Fibroblast of mammary gland (primary cell): ENCODE data around the gene IQCM.

Experiments
- DNase-seq: peaks from one replicate; pipeline ENCODE4 v3.0.0-alpha.2; 2010; ENCODE audit warnings: low read depth
- H3K4me3 ChIP-seq: 2 replicates; pipeline ENCODE4 v1.5.1; 2011; ENCODE audit warnings: low read depth, mild to moderate bottlenecking, low read length, moderate library complexity; ENCODE audit not compliant: control insufficient read depth
- TF ChIP-seq, protein P1 (sequence below): conservative IDR thresholded peaks from 2 replicates; pipeline ENCODE4 v1.5.1; 2011; ENCODE audit warnings: low read depth, low read length, inconsistent platforms; ENCODE audit not compliant: control insufficient read depth, insufficient read depth

IQCM gene

DNA sequence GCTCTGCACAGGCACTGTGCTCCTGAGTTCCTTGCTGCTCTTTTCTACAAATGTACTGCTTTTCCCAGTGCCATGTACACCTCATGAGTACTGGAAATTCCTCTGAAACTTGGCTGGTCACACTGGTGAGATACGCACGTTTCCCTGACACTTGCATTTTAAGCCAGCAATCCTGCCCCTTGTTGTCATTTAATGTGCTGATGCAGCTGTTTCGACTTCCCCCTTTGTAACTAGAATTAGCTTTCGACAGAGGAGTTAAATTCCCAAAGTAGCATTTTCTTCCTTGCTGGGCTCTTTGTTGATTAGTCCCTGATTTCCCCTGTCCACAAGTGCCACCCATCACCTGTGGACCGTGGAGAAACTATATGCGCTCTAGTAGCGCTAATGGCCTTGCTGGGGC, 77.5 kb downstream of the IQCM start:
- H3K4me3 ChIP-seq, result no peak overlapping the region

DNA sequence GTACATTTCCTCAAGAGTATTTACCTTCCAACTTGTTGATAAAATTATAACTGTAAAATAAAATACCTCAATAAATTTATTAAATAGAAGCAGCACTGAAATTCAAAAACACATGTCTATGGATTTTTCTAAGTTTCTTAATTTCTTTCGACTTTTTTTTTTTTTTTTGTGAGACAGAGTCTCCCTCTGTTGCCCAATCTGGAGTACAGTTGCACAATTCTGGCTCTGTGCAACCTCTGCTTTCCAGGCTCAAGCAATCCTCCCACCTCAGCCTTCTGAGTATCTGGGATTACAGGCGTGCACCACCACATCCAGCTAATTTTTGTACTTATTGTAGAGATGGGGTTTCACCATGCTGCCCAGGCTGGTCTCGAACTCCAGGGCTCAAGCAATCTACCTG, 79.8 kb downstream of the IQCM start:
- DNase-seq, result peak; percentile 55

More for the DNA sequence above, 77.5 kb downstream of the IQCM start:
- TF ChIP-seq, protein P1, sequence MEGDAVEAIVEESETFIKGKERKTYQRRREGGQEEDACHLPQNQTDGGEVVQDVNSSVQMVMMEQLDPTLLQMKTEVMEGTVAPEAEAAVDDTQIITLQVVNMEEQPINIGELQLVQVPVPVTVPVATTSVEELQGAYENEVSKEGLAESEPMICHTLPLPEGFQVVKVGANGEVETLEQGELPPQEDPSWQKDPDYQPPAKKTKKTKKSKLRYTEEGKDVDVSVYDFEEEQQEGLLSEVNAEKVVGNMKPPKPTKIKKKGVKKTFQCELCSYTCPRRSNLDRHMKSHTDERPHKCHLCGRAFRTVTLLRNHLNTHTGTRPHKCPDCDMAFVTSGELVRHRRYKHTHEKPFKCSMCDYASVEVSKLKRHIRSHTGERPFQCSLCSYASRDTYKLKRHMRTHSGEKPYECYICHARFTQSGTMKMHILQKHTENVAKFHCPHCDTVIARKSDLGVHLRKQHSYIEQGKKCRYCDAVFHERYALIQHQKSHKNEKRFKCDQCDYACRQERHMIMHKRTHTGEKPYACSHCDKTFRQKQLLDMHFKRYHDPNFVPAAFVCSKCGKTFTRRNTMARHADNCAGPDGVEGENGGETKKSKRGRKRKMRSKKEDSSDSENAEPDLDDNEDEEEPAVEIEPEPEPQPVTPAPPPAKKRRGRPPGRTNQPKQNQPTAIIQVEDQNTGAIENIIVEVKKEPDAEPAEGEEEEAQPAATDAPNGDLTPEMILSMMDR, result no peak
- DNase-seq, result no peak

DNA sequence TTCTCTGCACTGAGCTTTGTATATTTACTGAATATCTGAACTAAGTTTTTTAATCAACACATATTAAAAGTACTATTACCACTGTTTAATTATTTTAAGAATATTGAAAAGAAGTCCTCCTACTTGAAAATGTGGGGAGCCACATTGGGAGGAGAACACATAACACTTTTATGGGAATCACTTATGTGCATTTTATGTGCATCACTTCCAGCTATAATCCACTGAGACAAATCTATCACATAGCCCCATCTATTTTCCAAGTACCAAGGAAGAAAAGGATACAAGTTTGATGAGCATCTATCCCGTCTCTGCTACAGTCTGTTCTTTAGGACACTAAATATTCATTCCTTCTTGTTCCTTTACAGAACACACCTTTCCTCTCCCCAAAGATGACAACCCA, 87.2 kb downstream of the IQCM start:
- H3K4me3 ChIP-seq, result no peak overlapping the region
- no peak for DNase-seq
- TF ChIP-seq, protein P1, result no peak

More for the DNA sequence above, 79.8 kb downstream of the IQCM start:
- TF ChIP-seq, protein P1, result peak; percentile 6
- no peak overlapping the region for H3K4me3 ChIP-seq

DNA sequence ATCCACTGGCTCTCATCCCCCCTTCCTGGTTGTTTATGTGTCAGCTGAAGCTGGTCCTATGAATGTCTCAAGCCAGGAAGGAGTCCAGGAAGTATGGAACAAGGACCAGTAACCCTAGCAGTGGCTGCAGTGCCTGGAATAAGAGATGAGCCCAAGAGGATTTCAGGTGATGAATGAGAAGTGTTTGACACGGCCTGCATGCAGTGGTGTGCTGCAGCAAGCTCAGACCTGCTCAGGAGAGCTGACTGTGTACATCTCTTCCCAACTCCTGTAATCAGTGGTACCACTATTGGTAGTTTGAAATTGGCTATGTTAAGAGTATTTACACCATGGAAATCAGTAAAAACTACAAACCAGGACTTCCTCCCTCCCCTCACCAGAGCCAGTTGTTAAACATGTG, 88.0 kb downstream of the IQCM start:
- TF ChIP-seq, protein P1, result no peak

DNA sequence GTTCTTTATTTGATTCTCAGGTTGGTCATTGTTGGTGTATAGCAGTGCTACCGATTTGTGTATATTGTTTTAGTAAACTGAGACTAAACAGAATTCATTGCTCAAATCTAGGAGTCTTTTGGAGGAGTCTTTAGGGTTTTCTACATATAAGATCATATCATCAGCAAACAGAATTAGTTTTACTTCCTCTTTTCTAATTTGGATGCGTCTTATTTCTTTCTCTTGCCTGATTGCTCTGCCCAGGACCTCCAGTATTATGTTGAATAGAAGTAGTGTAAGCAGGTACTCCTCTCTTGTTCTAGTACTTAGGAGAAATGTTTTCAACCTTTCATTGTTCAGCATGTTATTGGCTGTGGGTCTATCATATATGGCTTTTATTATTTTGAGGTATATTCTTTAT, 92.6 kb downstream of the IQCM start:
- no peak for DNase-seq
- no peak overlapping the region for H3K4me3 ChIP-seq
- TF ChIP-seq, protein P1, result no peak

More for the DNA sequence above, 88.0 kb downstream of the IQCM start:
- no peak for DNase-seq
- no peak overlapping the region for H3K4me3 ChIP-seq

DNA sequence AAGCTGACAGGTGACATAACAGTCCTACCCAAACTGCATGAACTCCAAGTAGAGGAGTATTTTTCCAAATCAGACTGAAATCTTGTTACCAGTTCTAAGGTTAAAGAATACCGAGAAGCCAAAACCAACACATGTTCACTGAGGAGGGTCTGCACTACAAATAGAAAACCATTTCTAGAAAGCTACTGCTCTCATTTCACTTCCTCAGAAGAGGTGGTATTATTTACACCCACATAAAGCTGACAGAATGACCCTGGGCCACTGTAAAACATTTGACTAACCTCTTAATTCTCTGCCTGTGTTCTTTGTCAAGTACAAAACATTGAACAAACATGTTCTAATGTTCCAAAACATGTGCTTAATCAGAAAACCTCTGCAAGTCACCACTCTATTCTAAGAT, 95.8 kb downstream of the IQCM start:
- DNase-seq, result no peak
- H3K4me3 ChIP-seq, result no peak overlapping the region
- TF ChIP-seq, protein P1, result no peak

DNA sequence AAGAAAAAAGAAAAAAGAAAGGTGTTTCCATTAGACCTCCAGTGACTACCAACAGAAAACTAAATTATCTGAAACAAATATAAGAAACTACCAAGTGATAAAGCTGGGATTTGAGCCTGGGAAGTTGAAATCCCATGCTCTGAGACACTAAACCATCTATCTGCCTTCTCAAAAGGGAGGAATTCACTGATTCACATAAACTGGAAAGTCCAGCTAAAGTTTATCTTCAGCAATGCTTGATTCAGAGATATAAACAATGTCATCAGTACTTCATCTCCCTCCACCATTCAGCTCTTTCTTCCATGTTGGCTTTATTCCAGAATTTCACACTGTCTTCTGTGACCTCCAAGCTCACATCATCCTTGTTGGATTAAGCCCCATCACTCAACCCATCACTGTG, 96.3 kb downstream of the IQCM start:
- H3K4me3 ChIP-seq, result no peak overlapping the region
- TF ChIP-seq, protein P1, result no peak
- no peak for DNase-seq
